HEK293 (cell line): ENCODE data around the gene WAC.

Experiments
- FEZF1 ChIP-seq: fragments of 450-650 bp; formaldehyde crosslinking; IDR thresholded peaks from 2 replicates; pipeline ENCODE4 v1.5.1; 2016; ENCODE audit warnings: missing biosample characterization, missing genetic modification characterization
- PATZ1 ChIP-seq: fragments of 450-650 bp; formaldehyde crosslinking; IDR thresholded peaks from 2 replicates; pipeline ENCODE4 v1.5.1; 2016; ENCODE audit warnings: missing biosample characterization, missing genetic modification characterization
- YY1 ChIP-seq: fragments of 450-650 bp; formaldehyde crosslinking; IDR thresholded peaks from 2 replicates; pipeline ENCODE4 v1.5.1; 2018; ENCODE audit warnings: missing biosample characterization, missing genetic modification characterization
- ZNF121 ChIP-seq: fragments of 450-650 bp; formaldehyde crosslinking; IDR thresholded peaks from 2 replicates; pipeline ENCODE4 v1.5.1; 2016; ENCODE audit warnings: missing biosample characterization, missing genetic modification characterization
- ZNF223 ChIP-seq: fragments of 450-650 bp; formaldehyde crosslinking; IDR thresholded peaks from 2 replicates; pipeline ENCODE4 v1.5.1; 2016; ENCODE audit warnings: missing biosample characterization, missing genetic modification characterization
- ZNF302 ChIP-seq: fragments of 450-650 bp; formaldehyde crosslinking; IDR thresholded peaks from 2 replicates; pipeline ENCODE4 v1.5.1; 2016; ENCODE audit warnings: missing biosample characterization, missing genetic modification characterization, low read depth
- ZNF341 ChIP-seq: fragments of 450-650 bp; formaldehyde crosslinking; IDR thresholded peaks from 2 replicates; pipeline ENCODE4; 2016; ENCODE audit warnings: low read depth, missing biosample characterization, missing genetic modification characterization
- ZNF707 ChIP-seq: fragments of 450-650 bp; formaldehyde crosslinking; IDR thresholded peaks from 2 replicates; pipeline ENCODE4 v1.5.1; 2016; ENCODE audit warnings: missing biosample characterization, missing genetic modification characterization
- ZNF768 ChIP-seq: fragments of 450-650 bp; formaldehyde crosslinking; IDR thresholded peaks from 2 replicates; pipeline ENCODE4 v1.5.1; 2018; ENCODE audit warnings: missing biosample characterization, mild to moderate bottlenecking, missing genetic modification characterization
- ZNF777 ChIP-seq: fragments of 450-650 bp; formaldehyde crosslinking; IDR thresholded peaks from 2 replicates; pipeline ENCODE4 v1.5.1; 2017; ENCODE audit warnings: missing biosample characterization, missing genetic modification characterization, borderline replicate concordance
- TF ChIP-seq, protein P1 (sequence below): fragments of 450-650 bp; formaldehyde crosslinking; IDR thresholded peaks from 2 replicates; pipeline ENCODE4 v1.5.1; 2017; ENCODE audit warnings: missing biosample characterization, mild to moderate bottlenecking, missing genetic modification characterization, moderate library complexity
- TF ChIP-seq, protein P2 (sequence below): fragments of 450-650 bp; formaldehyde crosslinking; IDR thresholded peaks from 2 replicates; pipeline ENCODE4 v1.5.1; 2016; ENCODE audit warnings: missing biosample characterization, missing genetic modification characterization

- TF ChIP-seq ZNF768 (tag by site-specific recombination) = no peak
- TF ChIP-seq, protein P1, sequence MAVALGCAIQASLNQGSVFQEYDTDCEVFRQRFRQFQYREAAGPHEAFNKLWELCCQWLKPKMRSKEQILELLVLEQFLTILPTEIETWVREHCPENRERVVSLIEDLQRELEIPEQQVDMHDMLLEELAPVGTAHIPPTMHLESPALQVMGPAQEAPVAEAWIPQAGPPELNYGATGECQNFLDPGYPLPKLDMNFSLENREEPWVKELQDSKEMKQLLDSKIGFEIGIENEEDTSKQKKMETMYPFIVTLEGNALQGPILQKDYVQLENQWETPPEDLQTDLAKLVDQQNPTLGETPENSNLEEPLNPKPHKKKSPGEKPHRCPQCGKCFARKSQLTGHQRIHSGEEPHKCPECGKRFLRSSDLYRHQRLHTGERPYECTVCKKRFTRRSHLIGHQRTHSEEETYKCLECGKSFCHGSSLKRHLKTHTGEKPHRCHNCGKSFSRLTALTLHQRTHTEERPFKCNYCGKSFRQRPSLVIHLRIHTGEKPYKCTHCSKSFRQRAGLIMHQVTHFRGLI (tag by site-specific recombination) = no peak
- TF ChIP-seq, protein P2, sequence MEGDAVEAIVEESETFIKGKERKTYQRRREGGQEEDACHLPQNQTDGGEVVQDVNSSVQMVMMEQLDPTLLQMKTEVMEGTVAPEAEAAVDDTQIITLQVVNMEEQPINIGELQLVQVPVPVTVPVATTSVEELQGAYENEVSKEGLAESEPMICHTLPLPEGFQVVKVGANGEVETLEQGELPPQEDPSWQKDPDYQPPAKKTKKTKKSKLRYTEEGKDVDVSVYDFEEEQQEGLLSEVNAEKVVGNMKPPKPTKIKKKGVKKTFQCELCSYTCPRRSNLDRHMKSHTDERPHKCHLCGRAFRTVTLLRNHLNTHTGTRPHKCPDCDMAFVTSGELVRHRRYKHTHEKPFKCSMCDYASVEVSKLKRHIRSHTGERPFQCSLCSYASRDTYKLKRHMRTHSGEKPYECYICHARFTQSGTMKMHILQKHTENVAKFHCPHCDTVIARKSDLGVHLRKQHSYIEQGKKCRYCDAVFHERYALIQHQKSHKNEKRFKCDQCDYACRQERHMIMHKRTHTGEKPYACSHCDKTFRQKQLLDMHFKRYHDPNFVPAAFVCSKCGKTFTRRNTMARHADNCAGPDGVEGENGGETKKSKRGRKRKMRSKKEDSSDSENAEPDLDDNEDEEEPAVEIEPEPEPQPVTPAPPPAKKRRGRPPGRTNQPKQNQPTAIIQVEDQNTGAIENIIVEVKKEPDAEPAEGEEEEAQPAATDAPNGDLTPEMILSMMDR (tag by site-specific recombination) = no peak
- no peak for TF ChIP-seq FEZF1
- no peak for TF ChIP-seq ZNF707
- TF ChIP-seq ZNF223 (tag by site-specific recombination) = no peak
- no peak for TF ChIP-seq ZNF341
- no peak for TF ChIP-seq ZNF777 (tag by site-specific recombination)
- TF ChIP-seq ZNF121 = no peak
- no peak for TF ChIP-seq PATZ1 (tag by site-specific recombination)
- TF ChIP-seq YY1 (tag by site-specific recombination) = no peak
- TF ChIP-seq ZNF302 (tag by site-specific recombination) = no peak
These were observed 23.2 kb downstream of the WAC start for GRCh38 chr10:28556142-28556541.
